GM12878 (cell line): ENCODE results near the gene NCAPH2. TPM values are rescaled to one million over a fixed set of nuclear protein-coding genes. Genes with fewer than 3 reads are reported as not detected.

Source experiments
- ATAC-seq: fragments of 200-7000 bp; cut with Tn5 transposase; 3 replicates; pipeline ENCODE4 v1.9.1; 2020; ENCODE audit warnings: mild to moderate bottlenecking, moderate library complexity
- BruUV-seq: library from RNA; stranded (reverse); fragments of 400-500 nt; replicated peaks from 2 replicates; lab custom pipeline; 2021; lab: Mats Ljungman, UMichigan
- CTCF ChIA-PET: fragments of 300-600 bp; sonication (Branson Sonifier 250); formaldehyde crosslinking; extraction: SDS; loops from one replicate; lab custom pipeline; 2021; ENCODE audit warnings: inconsistent platforms; lab: Yijun Ruan, JAX
- POLR2A ChIA-PET: fragments of 350-600 bp; formaldehyde crosslinking; extraction: SDS; loops from one replicate; lab custom pipeline; 2021; ENCODE audit warnings: inconsistent platforms; lab: Charles Lee
- RAD21 ChIA-PET: fragments of 300-600 bp; sonication (Branson Sonifier 250); formaldehyde crosslinking; loops from one replicate; lab custom pipeline; 2023; ENCODE audit warnings: antibody characterized with exemption; ENCODE audit not compliant: unreplicated experiment; lab: Charles Lee
- SMC1A ChIA-PET: fragments of 300-600 bp; sonication (Branson Sonifier 250); formaldehyde crosslinking; loops from one replicate; lab custom pipeline; 2023; ENCODE audit not compliant: unreplicated experiment, uncharacterized antibody; lab: Charles Lee
- DNase-seq: peaks from one replicate; pipeline ENCODE4 v3.0.0-alpha.2; 2011; ENCODE audit warnings: low read depth, low spot score
- FAIRE-seq: peaks from 3 replicates; lab custom pipeline; 2011; peaks lifted over from hg19 to GRCh38; lab: Jason Lieb, UNC
- H2AFZ ChIP-seq: 2 replicates; pipeline ENCODE4 v1.6.0; 2011; ENCODE audit warnings: low read depth, low read length, control low read depth; ENCODE audit not compliant: control insufficient read depth
- H3K27ac ChIP-seq: 2 replicates; pipeline ENCODE4 v1.5.1; 2011; ENCODE audit warnings: control low read depth; ENCODE audit not compliant: control insufficient read depth, insufficient read depth
- H3K27me3 ChIP-seq, 2 experiments: replicated peaks in 1 of 2; 2 replicates each; pipeline versions ENCODE4 v1.6.0 to v1.6.1; 2011; ENCODE audit warnings: low read length in 1 of 2; ENCODE audit not compliant: control insufficient read depth in 2 of 2, insufficient read depth in 2 of 2
- H3K36me3 ChIP-seq, 2 experiments: 2 replicates each; pipeline ENCODE4 v1.5.1; 2011; ENCODE audit warnings: low read length in 1 of 2; ENCODE audit not compliant: control insufficient read depth in 2 of 2, insufficient read depth in 2 of 2
- H3K4me1 ChIP-seq: 2 replicates; pipeline ENCODE4 v1.6.1; 2011; ENCODE audit warnings: mild to moderate bottlenecking, low read length, moderate library complexity, mixed read lengths; ENCODE audit not compliant: control insufficient read depth, insufficient read depth
- H3K4me2 ChIP-seq: 2 replicates; pipeline ENCODE4 v1.6.0; 2011; ENCODE audit warnings: control low read depth; ENCODE audit not compliant: control insufficient read depth, insufficient read depth
- H3K4me3 ChIP-seq: fragments of 200-600 bp; sonication (generic); 2 replicates; pipeline ENCODE4 v1.5.1; 2016
- H3K79me2 ChIP-seq: 2 replicates; pipeline ENCODE4 v1.6.0; 2011; ENCODE audit warnings: low read length; ENCODE audit not compliant: control insufficient read depth, insufficient read depth
- H3K9ac ChIP-seq: 2 replicates; pipeline ENCODE4 v1.8.0; 2011; ENCODE audit warnings: low read length, control low read depth, mixed read lengths; ENCODE audit not compliant: control insufficient read depth, insufficient read depth
- H3K9me3 ChIP-seq: replicated peaks from 3 replicates; pipeline ENCODE4 v1.5.1; 2011; ENCODE audit warnings: mild to moderate bottlenecking, low read length; ENCODE audit not compliant: control insufficient read depth, insufficient read depth
- H4K20me1 ChIP-seq: 2 replicates; pipeline ENCODE4 v1.6.0; 2011; ENCODE audit not compliant: control insufficient read depth, insufficient read depth
- CBFB ChIP-seq: IDR thresholded peaks from 2 replicates; pipeline ENCODE4 v1.6.1; 2016; ENCODE audit warnings: antibody characterized with exemption, low read depth
- CEBPB ChIP-seq, 2 experiments: fragments of 150-350 bp in 1 of 2; IDR thresholded peaks; 2 replicates each; pipeline ENCODE4 v1.6.1; 2012 to 2014; ENCODE audit warnings: low read depth in 2 of 2, low read length in 2 of 2, borderline replicate concordance in 1 of 2, inconsistent platforms in 1 of 2
- ELK1 ChIP-seq: IDR thresholded peaks from 2 replicates; pipeline ENCODE4 v1.6.1; 2012; ENCODE audit warnings: low read depth, low read length, improper control_type of control experiment
- ESRRA ChIP-seq: IDR thresholded peaks from 2 replicates; pipeline ENCODE4 v1.6.1; 2012; ENCODE audit warnings: mild to moderate bottlenecking, low read length, improper control_type of control experiment
- ETV6 ChIP-seq, 2 experiments: fragments of 450-650 bp in 1 of 2; IDR thresholded peaks in 1 of 2; conservative IDR thresholded peaks in 1 of 2; 2 replicates each; pipeline ENCODE4 v1.6.1; 2014; ENCODE audit warnings: antibody characterized with exemption in 1 of 2, borderline replicate concordance in 1 of 2, low read depth in 1 of 2, mild to moderate bottlenecking in 1 of 2, moderate library complexity in 1 of 2
- GATAD2B ChIP-seq: fragments of 450-650 bp; conservative IDR thresholded peaks from 2 replicates; pipeline ENCODE4 v1.6.1; 2017; ENCODE audit warnings: low read depth, mild to moderate bottlenecking, moderate library complexity
- KLF5 ChIP-seq: fragments of 450-650 bp; IDR thresholded peaks from 2 replicates; pipeline ENCODE4 v1.6.1; 2014; ENCODE audit warnings: mild to moderate bottlenecking; ENCODE audit not compliant: partially characterized antibody
- MTA3 ChIP-seq: IDR thresholded peaks from 2 replicates; pipeline ENCODE4 v1.6.1; 2012; ENCODE audit warnings: low read length, inconsistent platforms, borderline replicate concordance
- MYB ChIP-seq: fragments of 150-350 bp; IDR thresholded peaks from 2 replicates; pipeline ENCODE4 v1.6.1; 2014; ENCODE audit warnings: mild to moderate bottlenecking, low read depth, low read length, borderline replicate concordance
- NFYB ChIP-seq: IDR thresholded peaks from 2 replicates; pipeline ENCODE4 v1.6.1; 2011; ENCODE audit warnings: low read depth, mild to moderate bottlenecking, low read length, improper control_type of control experiment, moderate library complexity; ENCODE audit not compliant: insufficient read depth
- SMAD5 ChIP-seq: IDR thresholded peaks from 2 replicates; pipeline ENCODE4 v1.6.1; 2016; ENCODE audit warnings: antibody characterized with exemption, low read depth
- SMARCA5 ChIP-seq: fragments of 450-650 bp; IDR thresholded peaks from 2 replicates; pipeline ENCODE4 v1.6.1; 2017; ENCODE audit warnings: mild to moderate bottlenecking
- SUPT20H ChIP-seq: IDR thresholded peaks from 2 replicates; pipeline ENCODE4 v1.6.1; 2011; ENCODE audit warnings: low read depth, mild to moderate bottlenecking, low read length, moderate library complexity, borderline replicate concordance; ENCODE audit not compliant: control insufficient read depth
- TARDBP ChIP-seq: IDR thresholded peaks from 2 replicates; pipeline ENCODE4 v1.6.1; 2016; ENCODE audit warnings: borderline replicate concordance
- USF2 ChIP-seq: IDR thresholded peaks from 2 replicates; pipeline ENCODE4 v1.6.1; 2011; ENCODE audit warnings: low read depth, low read length, improper control_type of control experiment, borderline replicate concordance
- WRNIP1 ChIP-seq: IDR thresholded peaks from 2 replicates; pipeline ENCODE4 v1.6.1; 2011; ENCODE audit warnings: low read depth, low read length, improper control_type of control experiment, borderline replicate concordance
- ZBTB4 ChIP-seq: fragments of 450-650 bp; formaldehyde crosslinking; IDR thresholded peaks from 2 replicates; pipeline ENCODE4 v1.4.0; 2022; ENCODE audit warnings: mild to moderate bottlenecking, moderate library complexity
- ZNF384 ChIP-seq: IDR thresholded peaks from 2 replicates; pipeline ENCODE4 v1.6.1; 2012; ENCODE audit warnings: low read depth, mild to moderate bottlenecking, low read length, improper control_type of control experiment, borderline replicate concordance
- WGBS: methylation state at CpG from one replicate; pipeline ENCODE4 v1.1.6; 2016; ENCODE audit warnings: low lambda C conversion rate; ENCODE audit not compliant: insufficient replicate concordance, insufficient coverage; ENCODE audit errors: missing lambda C conversion rate; 5-methylcytosine and 5-hydroxymethylcytosine counted together
- in situ Hi-C: fragments of 300-500 bp; cut with MboI; formaldehyde crosslinking; loops from 9 replicates; pipeline ENCODE4 v1.14.3; 2018; ENCODE audit warnings: mixed read lengths
- intact Hi-C: fragments of 100-400 bp; cut with micrococcal nuclease; formaldehyde crosslinking; loops from one replicate; pipeline ENCODE4 v1.14.2; 2022; ENCODE audit not compliant: unreplicated experiment
- polyA plus RNA-seq, 11 experiments: library from polyadenylated mRNA; depleted of rRNA in 4 of 11; unstranded in 6 of 11; stranded (reverse) in 5 of 11; fragments of >200 nt; fragmentation: Nextera tagmentation in 4 of 11; fragmentation: Illumina TruSeq in 1 of 11; extraction: Ambion mirVana in 4 of 11; extraction: Trizol in 1 of 11; gene quantifications; 1 replicate in 1 of 11; 2 replicates in 10 of 11; pipeline versions ENCODE4 v1.2.1 to v1.2.3, GENCODE V29; 2011 to 2016; ENCODE audit warnings: inconsistent platforms in 2 of 11, missing spikeins in 2 of 11, low read depth in 1 of 11
- total RNA-seq, 4 experiments: library from RNA; depleted of rRNA in 3 of 4; stranded (reverse); fragments of >200 nt in 3 of 4; fragmentation: Illumina TruSeq in 1 of 4; extraction: Trizol in 1 of 4; gene quantifications; 2 replicates each; pipeline versions ENCODE4 v1.2.1 to v1.2.3, GENCODE V29; 2013 to 2021

The NCAPH2 gene
- total and polyA plus RNA-seq, 10 of the 15 experiments (the other 5 are each of a cell fraction or from before 2014, with no cell fraction given): 5.0 to 110 (median 59.9) TPM

GRCh38 chr22:50498322-50498890 lies 9.6 kb upstream of the NCAPH2 start:
- 49% methylated on average over 13 of the region's 13 CpGs for WGBS
- DNase-seq: no peak
- no peak overlapping the region for H3K27ac ChIP-seq
- ChIA-PET SMC1A (interaction anchor here (0.9 to 2.1 kb wide), 6 partner anchors 9 to 259 kb away, joined by 3 to 8 read pairs (median 4); partner anchors contain the start of genes LMF2, NCAPH2 and TUBGCP6), RAD21 (interaction anchor here (0.8 to 3.0 kb wide), 8 partner anchors 9 to 257 kb away, joined by 3 to 16 read pairs (median 5); partner anchors contain the start of genes HDAC10, LMF2, NCAPH2 and SCO2), POLR2A (interaction anchor here (1.4 kb wide), 1 partner anchor 27 kb away, joined by 4 read pairs; the partner anchor contains the start of gene SCO2), CTCF (interaction anchor here (0.7 to 4.8 kb wide), 28 partner anchors 10 to 259 kb away, joined by 3 to 29 read pairs (median 5); partner anchors contain the start of genes HDAC10, LMF2, MIOX and NCAPH2)
- in situ Hi-C loops: loop anchor here (10.0 kb wide), 1 partner anchor 244 kb away; the partner anchor contains the start of gene HDAC10
- no peak overlapping the region for H3K4me3 ChIP-seq
- H3K27me3 ChIP-seq: no peaks in the 10 kb centered on the region
- H3K9me3 ChIP-seq: no peaks in the 10 kb centered on the region
- H3K9ac ChIP-seq: no peak overlapping the region
- H3K4me1 ChIP-seq: no peaks in the 10 kb centered on the region
- H2AFZ ChIP-seq: no peak overlapping the region
- ATAC-seq: peak; percentile 96
- BruUV-seq: no TSS peak
- peaks cover 0 to under 1% of the 10 kb centered on the region in 2 experiments; a peak in 2 of 4 replicates for H3K36me3 ChIP-seq
- no peaks in the 10 kb centered on the region for H3K79me2 ChIP-seq
- FAIRE-seq: peak; percentile 38
- H4K20me1 ChIP-seq: no peaks in the 10 kb centered on the region
- intact Hi-C loops: loop anchor here (2.0 to 5.0 kb wide), 2 partner anchors 42 to 246 kb away; partner anchors contain the start of gene HDAC10
- no peak overlapping the region for H3K4me2 ChIP-seq
- TF ChIP-seq ZNF384 (no peak), ESRRA (no peak), SMARCA5 (no peak), MTA3 (no peak), ZBTB4 (CRISPR knock-in tag) (no peak), WRNIP1 (no peak), SMAD5 (no peak), TARDBP (no peak), ETV6 (conservative IDR thresholded peaks at IDR 0.05 in 1 of 2, IDR thresholded peaks at IDR 0.05 in 1 of 2; ENCODE audit: borderline replicate concordance in 1 of 2, low read depth in 1 of 2) (no peak), CBFB (no peak), MYB (no peak), ELK1 (no peak), CEBPB (IDR thresholded peaks at IDR 0.05; ENCODE audit: borderline replicate concordance in 1 of 2, low read depth in 2 of 2, low read length in 2 of 2) (no peak), GATAD2B (no peak), KLF5 (no peak), SUPT20H (no peak), NFYB (no peak), USF2 (no peak)
